K562 (cell line): ENCODE data around the gene MVD. TPM values are rescaled to one million over a fixed set of nuclear protein-coding genes. Genes with fewer than 3 reads are reported as not detected.

Experiments used
- BHLHE40 ChIP-seq: IDR thresholded peaks from 2 replicates; pipeline ENCODE4 v1.6.1; 2011; ENCODE audit warnings: low read length, improper control_type of control experiment
- CBFA2T3 ChIP-seq: fragments of 450-650 bp; IDR thresholded peaks from 2 replicates; pipeline ENCODE4 v1.6.1; 2017
- DACH1 ChIP-seq: fragments of 450-650 bp; IDR thresholded peaks from 2 replicates; pipeline ENCODE4 v1.6.1; 2018; ENCODE audit not compliant: partially characterized antibody
- ESRRA ChIP-seq: fragments of 450-650 bp; IDR thresholded peaks from 2 replicates; pipeline ENCODE4 v1.6.1; 2014; ENCODE audit warnings: low read depth, mild to moderate bottlenecking, moderate library complexity, borderline replicate concordance
- FOSL1 ChIP-seq: fragments of 200-800 bp; sonication (Bioruptor generic); conservative IDR thresholded peaks from 2 replicates; pipeline ENCODE4 v1.6.1; 2016; ENCODE audit warnings: missing genetic modification characterization, missing compliant biosample characterization
- HDAC8 ChIP-seq: fragments of 450-650 bp; IDR thresholded peaks from 2 replicates; pipeline ENCODE4 v1.6.1; 2016; ENCODE audit warnings: mild to moderate bottlenecking, missing genetic modification characterization, moderate library complexity, missing compliant biosample characterization
- HIVEP1 ChIP-seq: fragments of 250-450 bp; sonication (Bioruptor Pico); IDR thresholded peaks from 2 replicates; pipeline ENCODE4 v1.4.0; 2020; ENCODE audit warnings: mild to moderate bottlenecking
- KDM1A ChIP-seq, 2 experiments: fragments of 450-650 bp; IDR thresholded peaks; 2 replicates each; pipeline ENCODE4 v1.6.1; 2016; ENCODE audit warnings: mild to moderate bottlenecking in 2 of 2
- MAFG ChIP-seq: fragments of 450-650 bp; conservative IDR thresholded peaks from 2 replicates; pipeline ENCODE4 v1.6.1; 2016; ENCODE audit warnings: missing genetic modification characterization, missing compliant biosample characterization
- MYBL2 ChIP-seq, 2 experiments: fragments of 450-650 bp in 1 of 2; sonication (generic) in 1 of 2; formaldehyde crosslinking in 1 of 2; IDR thresholded peaks; 2 replicates each; pipeline versions ENCODE4 v1.6.1 to v1.8.1; 2017 to 2022; ENCODE audit warnings: borderline replicate concordance in 1 of 2, inconsistent platforms in 1 of 2, low read depth in 1 of 2, mild to moderate bottlenecking in 1 of 2, missing genetic modification reagents in 1 of 2, moderate library complexity in 1 of 2
- NBN ChIP-seq: fragments of 450-650 bp; IDR thresholded peaks from 2 replicates; pipeline ENCODE4 v1.6.1; 2016; ENCODE audit warnings: low read depth, mild to moderate bottlenecking
- PKNOX1 ChIP-seq: fragments of 450-650 bp; IDR thresholded peaks from 2 replicates; pipeline ENCODE4 v1.6.1; 2016
- RFX5 ChIP-seq: IDR thresholded peaks from 2 replicates; pipeline ENCODE4 v1.6.1; 2011; ENCODE audit warnings: low read depth, mild to moderate bottlenecking, improper control_type of control experiment, low read length
- SNRNP70 ChIP-seq: fragments of 200-400 bp; formaldehyde crosslinking; optimal IDR thresholded peaks from 2 replicates; pipeline ENCODE3; 2017; ENCODE audit warnings: low read depth, low read length
- ZNF511 ChIP-seq: sonication (generic); formaldehyde crosslinking; IDR thresholded peaks from 2 replicates; pipeline ENCODE4 v1.8.0; 2022; ENCODE audit warnings: mild to moderate bottlenecking, missing genetic modification reagents
- polyA plus RNA-seq, 8 experiments: library from polyadenylated mRNA; depleted of rRNA in 4 of 8; stranded (reverse) in 5 of 8; unstranded in 3 of 8; fragments of >200 nt; fragmentation: Nextera tagmentation in 2 of 8; fragmentation: Illumina TruSeq in 1 of 8; extraction: Ambion mirVana in 2 of 8; extraction: Trizol in 1 of 8; gene quantifications; 2 replicates each; pipeline versions ENCODE4 v1.2.1 to v1.2.3, GENCODE V29; 2011 to 2014; ENCODE audit warnings: inconsistent platforms in 1 of 8, missing spikeins in 1 of 8
- total RNA-seq, 7 experiments: library from RNA; depleted of rRNA in 6 of 7; stranded (reverse); fragments of >200 nt in 6 of 7; fragmentation: Illumina TruSeq in 2 of 7; extraction: Trizol in 2 of 7; gene quantifications; 2 replicates each; pipeline versions ENCODE4 v1.2.1 to v1.2.3, GENCODE V29; 2011 to 2021; ENCODE audit warnings: low replicate concordance in 1 of 7
- TF ChIP-seq, protein P1 (sequence below), 2 experiments: fragments of 450-650 bp; formaldehyde crosslinking in 1 of 2; IDR thresholded peaks; 2 replicates each; pipeline versions ENCODE4 v1.4.0 to v1.6.1; 2014 to 2020; ENCODE audit warnings: mild to moderate bottlenecking in 2 of 2, borderline replicate concordance in 1 of 2, low read depth in 1 of 2
- TF ChIP-seq, protein P2 (sequence below): fragments of 250-450 bp; sonication (Bioruptor Pico); IDR thresholded peaks from 2 replicates; pipeline ENCODE4 v1.8.0; 2021; ENCODE audit warnings: moderate library complexity, mild to moderate bottlenecking, inconsistent platforms

Gene MVD
- total and polyA plus RNA-seq, 9 of the 15 experiments (the other 6 are each of a cell fraction or from before 2014, with no cell fraction given) = 12.2 to 141 (median 45.3) TPM

DNA sequence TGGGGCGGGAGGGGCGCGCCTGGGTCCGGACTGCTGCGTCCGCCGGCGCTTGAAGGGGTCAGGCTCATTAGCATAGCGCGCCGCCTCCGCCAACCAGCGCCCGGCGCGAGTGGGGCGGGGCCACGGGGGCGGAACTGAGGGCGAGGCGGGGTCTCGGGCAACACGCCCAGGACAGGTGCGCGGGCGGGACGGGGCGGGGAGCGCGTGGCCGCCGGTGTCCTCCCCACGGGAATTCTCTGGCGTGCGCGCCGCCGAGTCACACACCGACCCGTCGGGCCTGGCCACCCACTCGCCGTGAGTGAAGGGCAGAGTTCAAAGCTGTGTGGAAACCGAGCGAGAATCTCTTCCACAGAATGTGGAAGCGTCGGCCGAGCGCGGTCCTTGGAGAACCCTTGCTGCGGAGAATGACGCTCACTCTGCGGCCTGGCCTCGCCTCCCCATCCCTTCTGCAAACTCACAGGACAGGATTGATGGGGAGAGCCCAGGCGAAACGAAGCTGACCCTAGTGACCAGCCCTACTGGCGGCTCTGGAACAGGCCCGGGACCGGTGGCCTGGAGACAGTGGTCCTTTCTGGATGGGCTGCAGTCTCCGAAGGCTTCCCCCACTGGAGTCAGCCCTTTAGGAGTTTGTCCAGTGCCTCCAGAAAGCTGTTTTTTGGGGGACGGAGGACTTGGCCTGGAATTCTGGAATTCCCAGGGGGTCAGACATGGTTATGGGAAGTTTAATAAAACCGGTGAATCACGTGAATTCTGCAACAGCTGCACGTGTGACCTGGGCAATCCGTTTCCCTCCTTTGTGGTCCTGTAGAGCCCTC lies 23.8 kb upstream of the MVD start, which contains the start of gene SNAI3 (continued):
- TF ChIP-seq HIVEP1 (CRISPR knock-in tag) (no peak), CBFA2T3 (no peak), MYBL2 (IDR thresholded peaks at IDR 0.05; ENCODE audit: low read depth) (no peak), MYBL2 (CRISPR knock-in tag; IDR thresholded peaks at IDR 0.05; ENCODE audit: borderline replicate concordance) (no peak), MAFG (tag) (no peak), FOSL1 (tag) (no peak), RFX5 (no peak), BHLHE40 (peak; percentile 77), KDM1A (IDR thresholded peaks at IDR 0.05) (peak in 1 of 2 experiments; percentile 32; a peak in 1 of 4 replicates), HDAC8 (tag) (no peak), DACH1 (no peak), ZNF511 (CRISPR knock-in tag) (peak; percentile 19; the same call in 1 of the 2 replicates), NBN (no peak), ESRRA (no peak), PKNOX1 (no peak), SNRNP70 (no peak)
- TF ChIP-seq, protein P1, sequence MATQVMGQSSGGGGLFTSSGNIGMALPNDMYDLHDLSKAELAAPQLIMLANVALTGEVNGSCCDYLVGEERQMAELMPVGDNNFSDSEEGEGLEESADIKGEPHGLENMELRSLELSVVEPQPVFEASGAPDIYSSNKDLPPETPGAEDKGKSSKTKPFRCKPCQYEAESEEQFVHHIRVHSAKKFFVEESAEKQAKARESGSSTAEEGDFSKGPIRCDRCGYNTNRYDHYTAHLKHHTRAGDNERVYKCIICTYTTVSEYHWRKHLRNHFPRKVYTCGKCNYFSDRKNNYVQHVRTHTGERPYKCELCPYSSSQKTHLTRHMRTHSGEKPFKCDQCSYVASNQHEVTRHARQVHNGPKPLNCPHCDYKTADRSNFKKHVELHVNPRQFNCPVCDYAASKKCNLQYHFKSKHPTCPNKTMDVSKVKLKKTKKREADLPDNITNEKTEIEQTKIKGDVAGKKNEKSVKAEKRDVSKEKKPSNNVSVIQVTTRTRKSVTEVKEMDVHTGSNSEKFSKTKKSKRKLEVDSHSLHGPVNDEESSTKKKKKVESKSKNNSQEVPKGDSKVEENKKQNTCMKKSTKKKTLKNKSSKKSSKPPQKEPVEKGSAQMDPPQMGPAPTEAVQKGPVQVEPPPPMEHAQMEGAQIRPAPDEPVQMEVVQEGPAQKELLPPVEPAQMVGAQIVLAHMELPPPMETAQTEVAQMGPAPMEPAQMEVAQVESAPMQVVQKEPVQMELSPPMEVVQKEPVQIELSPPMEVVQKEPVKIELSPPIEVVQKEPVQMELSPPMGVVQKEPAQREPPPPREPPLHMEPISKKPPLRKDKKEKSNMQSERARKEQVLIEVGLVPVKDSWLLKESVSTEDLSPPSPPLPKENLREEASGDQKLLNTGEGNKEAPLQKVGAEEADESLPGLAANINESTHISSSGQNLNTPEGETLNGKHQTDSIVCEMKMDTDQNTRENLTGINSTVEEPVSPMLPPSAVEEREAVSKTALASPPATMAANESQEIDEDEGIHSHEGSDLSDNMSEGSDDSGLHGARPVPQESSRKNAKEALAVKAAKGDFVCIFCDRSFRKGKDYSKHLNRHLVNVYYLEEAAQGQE (IDR thresholded peaks at IDR 0.05; ENCODE audit: borderline replicate concordance) = no peak
- TF ChIP-seq, protein P1 (CRISPR knock-in tag; IDR thresholded peaks at IDR 0.05; ENCODE audit: low read depth) = no peak
- TF ChIP-seq, protein P2, sequence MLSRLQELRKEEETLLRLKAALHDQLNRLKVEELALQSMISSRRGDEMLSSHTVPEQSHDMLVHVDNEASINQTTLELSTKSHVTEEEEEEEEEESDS = no peak
